Liver (tissue), 9 donors: ENCODE measurements around the gene WNT7B. TPM values are rescaled to one million over a fixed set of nuclear protein-coding genes. Genes with fewer than 3 reads are reported as not detected.

Source experiments
- DNase-seq: peaks from one replicate; pipeline ENCODE4 v3.0.0-alpha.2; 2017; ENCODE audit warnings: low spot score
- H3K27ac ChIP-seq, 2 donors: one replicate each; pipeline ENCODE4 v1.7.0; 2013; ENCODE audit warnings: inconsistent platforms in 2 of 2, low read length in 2 of 2, control low read depth in 1 of 2, low read depth in 1 of 2, mild to moderate bottlenecking in 1 of 2
- H3K27me3 ChIP-seq, 4 donors: one replicate each; pipeline versions ENCODE4 v1.6.1 to v1.7.0; 2013; ENCODE audit warnings: low read length in 3 of 4, inconsistent platforms in 1 of 4, mild to moderate bottlenecking in 1 of 4, moderate library complexity in 1 of 4; ENCODE audit not compliant: control insufficient read depth in 4 of 4, insufficient read depth in 4 of 4
- H3K36me3 ChIP-seq, 4 donors: one replicate each; pipeline versions ENCODE4 v1.6.1 to v1.7.0; 2013; ENCODE audit warnings: low read length in 3 of 4, mild to moderate bottlenecking in 3 of 4, low read depth in 1 of 4, moderate library complexity in 1 of 4; ENCODE audit not compliant: control insufficient read depth in 4 of 4, insufficient read depth in 3 of 4
- H3K4me1 ChIP-seq, 4 donors: one replicate each; pipeline versions ENCODE4 v1.6.1 to v1.7.0; 2013; ENCODE audit warnings: low read length in 3 of 4, mild to moderate bottlenecking in 3 of 4, moderate library complexity in 1 of 4; ENCODE audit not compliant: control insufficient read depth in 4 of 4, insufficient read depth in 4 of 4
- H3K4me3 ChIP-seq, 3 donors: one replicate each; pipeline versions ENCODE4 v1.6.1 to v1.7.0; 2013; ENCODE audit warnings: low read length in 3 of 3, control low read depth in 1 of 3, low read depth in 1 of 3, mild to moderate bottlenecking in 1 of 3
- H3K9ac ChIP-seq, 2 donors: one replicate each; pipeline ENCODE4 v1.7.0; 2013; ENCODE audit warnings: low read length in 2 of 2, mild to moderate bottlenecking in 2 of 2, moderate library complexity in 2 of 2, control low read depth in 1 of 2, low read depth in 1 of 2
- H3K9me3 ChIP-seq, 4 donors: one replicate each; pipeline versions ENCODE4 v1.6.1 to v1.7.0; 2013; ENCODE audit warnings: low read length in 3 of 4; ENCODE audit not compliant: control insufficient read depth in 4 of 4
- ATF3 ChIP-seq: IDR thresholded peaks from 2 replicates; pipeline ENCODE4 v1.6.1; 2016; ENCODE audit warnings: antibody characterized with exemption
- EGR1 ChIP-seq, 2 donors: IDR thresholded peaks; 2 replicates each; pipeline ENCODE4 v1.6.1; 2016 to 2018; ENCODE audit warnings: antibody characterized with exemption in 2 of 2, low read depth in 2 of 2
- FOXA2 ChIP-seq: IDR thresholded peaks from 2 replicates; pipeline ENCODE4 v1.6.1; 2016; ENCODE audit warnings: antibody characterized with exemption
- HNF4A ChIP-seq, 2 donors: conservative IDR thresholded peaks; 2 replicates each; pipeline ENCODE4 v1.6.1; 2016; ENCODE audit warnings: antibody characterized with exemption in 2 of 2, mild to moderate bottlenecking in 2 of 2
- JUND ChIP-seq, 2 donors: IDR thresholded peaks; 2 replicates each; pipeline ENCODE4 v1.6.1; 2016; ENCODE audit warnings: antibody characterized with exemption in 2 of 2
- MAX ChIP-seq: IDR thresholded peaks from 2 replicates; pipeline ENCODE4 v1.6.1; 2016; ENCODE audit warnings: antibody characterized with exemption
- RAD21 ChIP-seq, 2 donors: IDR thresholded peaks; 2 replicates each; pipeline ENCODE4 v1.6.1; 2016; ENCODE audit warnings: antibody characterized with exemption in 2 of 2, mild to moderate bottlenecking in 2 of 2
- REST ChIP-seq: IDR thresholded peaks from 2 replicates; pipeline ENCODE4 v1.6.1; 2016; ENCODE audit warnings: antibody characterized with exemption, mild to moderate bottlenecking
- RXRA ChIP-seq, 2 donors: IDR thresholded peaks; 2 replicates each; pipeline ENCODE4 v1.6.1; 2017 to 2018; ENCODE audit warnings: antibody characterized with exemption in 2 of 2, mild to moderate bottlenecking in 1 of 2
- SP1 ChIP-seq: IDR thresholded peaks from 2 replicates; pipeline ENCODE4 v1.6.1; 2018; ENCODE audit warnings: antibody characterized with exemption, mild to moderate bottlenecking
- TAF1 ChIP-seq: conservative IDR thresholded peaks from 2 replicates; pipeline ENCODE4 v1.6.1; 2016; ENCODE audit warnings: antibody characterized with exemption, mild to moderate bottlenecking
- ZBTB33 ChIP-seq: IDR thresholded peaks from 2 replicates; pipeline ENCODE4 v1.6.1; 2016; ENCODE audit warnings: antibody characterized with exemption
- WGBS: extraction: QIAGEN DNeasy Blood & Tissue Kit; methylation state at CpG from one replicate; pipeline ENCODE4 v1.1.7; 2013; 5-methylcytosine and 5-hydroxymethylcytosine counted together
- polyA plus RNA-seq, 2 donors: library from polyadenylated mRNA; stranded (reverse) in 1 of 2; unstranded in 1 of 2; fragments of 200-250 nt in 1 of 2; fragments of >200 nt in 1 of 2; fragmentation: Nextera tagmentation in 1 of 2; extraction: Ambion mirVana in 1 of 2; gene quantifications; one replicate each; pipeline versions ENCODE4 v1.2.1 to v1.2.3, GENCODE V29; 2013 to 2015
- total RNA-seq, 2 donors: library from RNA; depleted of rRNA; stranded (reverse); fragments of >200 nt; gene quantifications; one replicate each; pipeline ENCODE4 v1.2.3, GENCODE V29; 2014
- TF ChIP-seq, protein P1 (sequence below): fragments of 150-350 bp; IDR thresholded peaks from 2 replicates; pipeline ENCODE4 v1.5.1; 2017; ENCODE audit warnings: improper control_type of control experiment, low read depth, low read length; ENCODE audit not compliant: missing input control
- donor health status: healthy.
- donor health status: healthy.
- donor health status: healthy.
- donor health status: healthy.
- donor health status: healthy.

Gene WNT7B
- total and polyA plus RNA-seq, 4 donors: 0.06 to 0.28 TPM; not detected in 2

- H3K27ac ChIP-seq: no peak overlapping the region
- no peak for DNase-seq
- TF ChIP-seq HNF4A (conservative IDR thresholded peaks at IDR 0.05) (no peak), RXRA (IDR thresholded peaks at IDR 0.05) (no peak), MAX (no peak), FOXA2 (no peak), JUND (IDR thresholded peaks at IDR 0.05) (no peak), ZBTB33 (no peak), REST (no peak), ATF3 (no peak), EGR1 (IDR thresholded peaks at IDR 0.05; ENCODE audit: low read depth in 2 of 2) (no peak), RAD21 (IDR thresholded peaks at IDR 0.05) (no peak), TAF1 (no peak), SP1 (no peak)
- TF ChIP-seq, protein P1, sequence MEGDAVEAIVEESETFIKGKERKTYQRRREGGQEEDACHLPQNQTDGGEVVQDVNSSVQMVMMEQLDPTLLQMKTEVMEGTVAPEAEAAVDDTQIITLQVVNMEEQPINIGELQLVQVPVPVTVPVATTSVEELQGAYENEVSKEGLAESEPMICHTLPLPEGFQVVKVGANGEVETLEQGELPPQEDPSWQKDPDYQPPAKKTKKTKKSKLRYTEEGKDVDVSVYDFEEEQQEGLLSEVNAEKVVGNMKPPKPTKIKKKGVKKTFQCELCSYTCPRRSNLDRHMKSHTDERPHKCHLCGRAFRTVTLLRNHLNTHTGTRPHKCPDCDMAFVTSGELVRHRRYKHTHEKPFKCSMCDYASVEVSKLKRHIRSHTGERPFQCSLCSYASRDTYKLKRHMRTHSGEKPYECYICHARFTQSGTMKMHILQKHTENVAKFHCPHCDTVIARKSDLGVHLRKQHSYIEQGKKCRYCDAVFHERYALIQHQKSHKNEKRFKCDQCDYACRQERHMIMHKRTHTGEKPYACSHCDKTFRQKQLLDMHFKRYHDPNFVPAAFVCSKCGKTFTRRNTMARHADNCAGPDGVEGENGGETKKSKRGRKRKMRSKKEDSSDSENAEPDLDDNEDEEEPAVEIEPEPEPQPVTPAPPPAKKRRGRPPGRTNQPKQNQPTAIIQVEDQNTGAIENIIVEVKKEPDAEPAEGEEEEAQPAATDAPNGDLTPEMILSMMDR: no peak
- WGBS: 5% methylated on average over 80 of the region's 80 CpGs
- H3K9ac ChIP-seq: no peak overlapping the region
- peak overlapping the region in 1 of 3 donors; percentile 37 for H3K4me3 ChIP-seq
- peaks cover 23 to 53% (median 26%) of the 10 kb centered on the region in 4 donors for H3K4me1 ChIP-seq
- H3K9me3 ChIP-seq: no peaks in the 10 kb centered on the region
- no peaks in the 10 kb centered on the region for H3K36me3 ChIP-seq
- peaks cover 6 to 29% (median 16%) of the 10 kb centered on the region in 4 donors for H3K27me3 ChIP-seq
Measured at GRCh38 chr22:45975164-45976161, 1.5 kb downstream of the WNT7B start.
